ENCODE data around the gene HSF4. TPM values are rescaled to one million over a fixed set of nuclear protein-coding genes. Genes with fewer than 3 reads are reported as not detected.

The HSF4 gene
- polyA plus RNA-seq, 4 donors = 4.6 to 15.1 (median 7.6) TPM

- peaks cover 0 to 3% (median 0%) of the 10 kb centered on the region in 3 donors for H3K36me3 ChIP-seq (ENCODE audit: control insufficient read depth in 3 of 3, insufficient read depth in 2 of 3, low read depth in 1 of 3, low read length in 3 of 3)
- WGBS, 3 donors = 34 to 58% (median 44%) methylated on average over 53 to 61 of the region's 61 CpGs
- DNase-seq (no peak), FAIRE-seq (no peak)
- H3K27me3 ChIP-seq (ENCODE audit: control insufficient read depth in 3 of 3, insufficient read depth in 3 of 3, low read length in 3 of 3) = peaks cover 0 to 73% (median 0%) of the 10 kb centered on the region in 3 donors
- H3K27ac ChIP-seq (ENCODE audit: low read depth in 1 of 3, low read length in 2 of 3) = no peak overlapping the region
- no peaks in the 10 kb centered on the region for H3K9me3 ChIP-seq (ENCODE audit: control insufficient read depth in 2 of 2, insufficient read depth in 1 of 2, low read depth in 1 of 2, low read length in 1 of 2)
- peak overlapping the region in 1 of 3 donors; percentile 4 for H3K4me3 ChIP-seq (ENCODE audit: low read depth in 1 of 3, low read length in 3 of 3)
- H3K4me1 ChIP-seq (ENCODE audit: control insufficient read depth in 3 of 3, insufficient read depth in 2 of 3, low read depth in 1 of 3, low read length in 2 of 3) = peaks cover 0 to 40% (median 3%) of the 10 kb centered on the region in 3 donors
Measured at GRCh38 chr16:67154578-67155294, 9.8 kb upstream of the HSF4 start.

GRCh38 chr16:67155295-67156142 is 9.0 kb upstream of the HSF4 start:
- H3K27ac ChIP-seq (ENCODE audit: low read depth in 1 of 3, low read length in 2 of 3) = no peak overlapping the region
- DNase-seq (peak; percentile 63 to 89), FAIRE-seq (no peak)
- WGBS, 3 donors = 10 to 12% (median 11%) methylated on average over 54 to 74 of the region's 74 CpGs
- H3K4me3 ChIP-seq (ENCODE audit: low read depth in 1 of 3, low read length in 3 of 3) = peak overlapping the region in 1 of 3 donors; percentile 4
- peaks cover 0 to 70% (median 0%) of the 10 kb centered on the region in 3 donors for H3K27me3 ChIP-seq (ENCODE audit: control insufficient read depth in 3 of 3, insufficient read depth in 3 of 3, low read length in 3 of 3)
- H3K36me3 ChIP-seq (ENCODE audit: control insufficient read depth in 3 of 3, insufficient read depth in 2 of 3, low read depth in 1 of 3, low read length in 3 of 3) = peaks cover 0 to 3% (median 0%) of the 10 kb centered on the region in 3 donors
- H3K9me3 ChIP-seq (ENCODE audit: control insufficient read depth in 2 of 2, insufficient read depth in 1 of 2, low read depth in 1 of 2, low read length in 1 of 2) = no peaks in the 10 kb centered on the region
- peaks cover 0 to 41% (median 3%) of the 10 kb centered on the region in 3 donors for H3K4me1 ChIP-seq (ENCODE audit: control insufficient read depth in 3 of 3, insufficient read depth in 2 of 3, low read depth in 1 of 3, low read length in 2 of 3)

GRCh38 chr16:67156143-67156844 is 8.3 kb upstream of the HSF4 start:
- no peak for FAIRE-seq
- Histone ChIP-seq H3K27ac (ENCODE audit: low read depth in 1 of 3, low read length in 2 of 3) (no peak overlapping the region), H3K4me3 (ENCODE audit: low read depth in 1 of 3, low read length in 3 of 3) (no peak overlapping the region), H3K27me3 (ENCODE audit: control insufficient read depth in 3 of 3, insufficient read depth in 3 of 3, low read length in 3 of 3) (peaks cover 0 to 66% (median 0%) of the 10 kb centered on the region in 3 donors), H3K9me3 (ENCODE audit: control insufficient read depth in 2 of 2, insufficient read depth in 1 of 2, low read depth in 1 of 2, low read length in 1 of 2) (no peaks in the 10 kb centered on the region), H3K36me3 (ENCODE audit: control insufficient read depth in 3 of 3, insufficient read depth in 2 of 3, low read depth in 1 of 3, low read length in 3 of 3) (peaks cover 0 to 3% (median 0%) of the 10 kb centered on the region in 3 donors), H3K4me1 (ENCODE audit: control insufficient read depth in 3 of 3, insufficient read depth in 2 of 3, low read depth in 1 of 3, low read length in 2 of 3) (peaks cover 0 to 37% (median 3%) of the 10 kb centered on the region in 3 donors)
- WGBS, 3 donors = 30 to 63% (median 55%) methylated on average over 11 to 15 of the region's 15 CpGs
- peak; percentile 41 to 50 for DNase-seq

GRCh38 chr16:67157106-67157748 is 7.3 kb upstream of the HSF4 start:
- H3K27me3 ChIP-seq (ENCODE audit: control insufficient read depth in 3 of 3, insufficient read depth in 3 of 3, low read length in 3 of 3) = peaks cover 0 to 68% (median 0%) of the 10 kb centered on the region in 3 donors
- no peak for FAIRE-seq
- H3K4me1 ChIP-seq (ENCODE audit: control insufficient read depth in 3 of 3, insufficient read depth in 2 of 3, low read depth in 1 of 3, low read length in 2 of 3) = peaks cover 0 to 37% (median 3%) of the 10 kb centered on the region in 3 donors
- H3K4me3 ChIP-seq (ENCODE audit: low read depth in 1 of 3, low read length in 3 of 3) = no peak overlapping the region
- no peak for DNase-seq
- no peaks in the 10 kb centered on the region for H3K9me3 ChIP-seq (ENCODE audit: control insufficient read depth in 2 of 2, insufficient read depth in 1 of 2, low read depth in 1 of 2, low read length in 1 of 2)
- peak overlapping the region in 1 of 3 donors; percentile 55 for H3K27ac ChIP-seq (ENCODE audit: low read depth in 1 of 3, low read length in 2 of 3)
- 71 to 73% (median 73%) methylated on average over 7 of the region's 7 CpGs for WGBS, 3 donors
- H3K36me3 ChIP-seq (ENCODE audit: control insufficient read depth in 3 of 3, insufficient read depth in 2 of 3, low read depth in 1 of 3, low read length in 3 of 3) = peaks cover 0 to 3% (median 0%) of the 10 kb centered on the region in 3 donors

GRCh38 chr16:67157892-67158635 is 6.5 kb upstream of the HSF4 start:
- Histone ChIP-seq H3K4me1 (ENCODE audit: control insufficient read depth in 3 of 3, insufficient read depth in 2 of 3, low read depth in 1 of 3, low read length in 2 of 3) (peaks cover 4 to 42% (median 6%) of the 10 kb centered on the region in 3 donors), H3K4me3 (ENCODE audit: low read depth in 1 of 3, low read length in 3 of 3) (no peak overlapping the region), H3K36me3 (ENCODE audit: control insufficient read depth in 3 of 3, insufficient read depth in 2 of 3, low read depth in 1 of 3, low read length in 3 of 3) (peaks cover 0 to 3% (median 0%) of the 10 kb centered on the region in 3 donors), H3K27me3 (ENCODE audit: control insufficient read depth in 3 of 3, insufficient read depth in 3 of 3, low read length in 3 of 3) (peaks cover 0 to 71% (median 0%) of the 10 kb centered on the region in 3 donors), H3K9me3 (ENCODE audit: control insufficient read depth in 2 of 2, insufficient read depth in 1 of 2, low read depth in 1 of 2, low read length in 1 of 2) (no peaks in the 10 kb centered on the region), H3K27ac (ENCODE audit: low read depth in 1 of 3, low read length in 2 of 3) (peak overlapping the region in 1 of 3 donors; percentile 55)
- 61 to 64% (median 62%) methylated on average over 7 of the region's 7 CpGs for WGBS, 3 donors
- peak in 1 of 2 donors; percentile 37 for DNase-seq
- no peak for FAIRE-seq

- Histone ChIP-seq H3K4me1 (ENCODE audit: control insufficient read depth in 3 of 3, insufficient read depth in 2 of 3, low read depth in 1 of 3, low read length in 2 of 3) (peaks cover 4 to 46% (median 10%) of the 10 kb centered on the region in 3 donors), H3K27me3 (ENCODE audit: control insufficient read depth in 3 of 3, insufficient read depth in 3 of 3, low read length in 3 of 3) (peaks cover 0 to 72% (median 0%) of the 10 kb centered on the region in 3 donors), H3K9me3 (ENCODE audit: control insufficient read depth in 2 of 2, insufficient read depth in 1 of 2, low read depth in 1 of 2, low read length in 1 of 2) (no peaks in the 10 kb centered on the region), H3K4me3 (ENCODE audit: low read depth in 1 of 3, low read length in 3 of 3) (peak overlapping the region; percentile 88 to 94 (median 92)), H3K36me3 (ENCODE audit: control insufficient read depth in 3 of 3, insufficient read depth in 2 of 3, low read depth in 1 of 3, low read length in 3 of 3) (peaks cover 0 to 3% (median 0%) of the 10 kb centered on the region in 3 donors), H3K27ac (ENCODE audit: low read depth in 1 of 3, low read length in 2 of 3) (peak overlapping the region; percentile 30 to 96 (median 81))
- DNase-seq (peak; percentile 54 to 61), FAIRE-seq (no peak)
- WGBS, 3 donors = 2 to 5% (median 3%) methylated on average over 30 to 34 of the region's 34 CpGs
Measured at GRCh38 chr16:67158637-67159600, 5.6 kb upstream of the HSF4 start.
